Fibroblast of mammary gland (primary cell): Measurements from ENCODE around the gene PADI6.

Source experiments
- DNase-seq: peaks from one replicate; pipeline ENCODE4 v3.0.0-alpha.2; 2010; ENCODE audit warnings: low read depth
- H3K4me3 ChIP-seq: 2 replicates; pipeline ENCODE4 v1.5.1; 2011; ENCODE audit warnings: low read depth, mild to moderate bottlenecking, low read length, moderate library complexity; ENCODE audit not compliant: control insufficient read depth
- CTCF ChIP-seq: conservative IDR thresholded peaks from 2 replicates; pipeline ENCODE4 v1.5.1; 2011; ENCODE audit warnings: low read depth, low read length, inconsistent platforms; ENCODE audit not compliant: control insufficient read depth, insufficient read depth

PADI6 gene

GRCh38 chr1:17361687-17362086 lies 10.3 kb upstream of the PADI6 start:
- no peak for DNase-seq
- TF ChIP-seq CTCF = no peak
- H3K4me3 ChIP-seq = no peak overlapping the region

- no peak for TF ChIP-seq CTCF
- no peak for DNase-seq
- H3K4me3 ChIP-seq = no peak overlapping the region
These were observed 8.6 kb upstream of the PADI6 start for GRCh38 chr1:17363351-17363750.

GRCh38 chr1:17363771-17364170 lies 8.2 kb upstream of the PADI6 start:
- H3K4me3 ChIP-seq = no peak overlapping the region
- TF ChIP-seq CTCF = no peak
- no peak for DNase-seq

GRCh38 chr1:17365293-17365692 lies 6.7 kb upstream of the PADI6 start:
- no peak for TF ChIP-seq CTCF
- H3K4me3 ChIP-seq = no peak overlapping the region

GRCh38 chr1:17369466-17369865 lies 2.5 kb upstream of the PADI6 start:
- H3K4me3 ChIP-seq = no peak overlapping the region
- TF ChIP-seq CTCF = no peak

More at GRCh38 chr1:17365293-17365692, 6.7 kb upstream of the PADI6 start:
- no peak for DNase-seq

GRCh38 chr1:17370618-17371017 lies 1.4 kb upstream of the PADI6 start:
- no peak for DNase-seq
- no peak for TF ChIP-seq CTCF
- H3K4me3 ChIP-seq = no peak overlapping the region

More at GRCh38 chr1:17369466-17369865, 2.5 kb upstream of the PADI6 start:
- peak; percentile 7 for DNase-seq

GRCh38 chr1:17372955-17373354 lies 959 bp downstream of the PADI6 start:
- no peak overlapping the region for H3K4me3 ChIP-seq
- DNase-seq = no peak
- no peak for TF ChIP-seq CTCF
